CD4-positive, alpha-beta T cell treated with Interferon gamma for 1 hour (primary cell): ENCODE measurements around the gene AUTS2.

ENCODE experiments used
- DNase-seq: peaks from one replicate; pipeline ENCODE4 v3.0.0-alpha.2; 2020

Gene AUTS2

DNA sequence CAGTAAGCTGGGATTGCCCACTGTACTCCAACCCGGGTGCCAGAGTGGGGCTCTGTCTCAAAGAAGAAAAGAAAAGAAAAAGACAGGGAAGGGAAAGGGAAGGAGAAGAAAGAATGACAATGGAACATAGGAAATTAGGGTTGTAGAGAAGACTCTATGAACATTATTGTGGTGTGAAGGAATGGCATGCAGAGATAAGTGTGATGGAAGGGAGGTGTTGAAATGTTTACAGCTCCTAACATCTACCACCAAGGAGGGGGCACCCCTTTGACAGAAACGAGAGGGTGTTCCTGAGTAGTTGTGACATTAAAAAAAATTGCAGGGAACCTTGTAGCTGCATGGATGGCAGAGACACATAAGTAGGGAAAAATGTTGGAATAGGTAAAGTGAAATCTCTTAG lies 27.5 kb downstream of the AUTS2 start:
- no peak for DNase-seq

DNA sequence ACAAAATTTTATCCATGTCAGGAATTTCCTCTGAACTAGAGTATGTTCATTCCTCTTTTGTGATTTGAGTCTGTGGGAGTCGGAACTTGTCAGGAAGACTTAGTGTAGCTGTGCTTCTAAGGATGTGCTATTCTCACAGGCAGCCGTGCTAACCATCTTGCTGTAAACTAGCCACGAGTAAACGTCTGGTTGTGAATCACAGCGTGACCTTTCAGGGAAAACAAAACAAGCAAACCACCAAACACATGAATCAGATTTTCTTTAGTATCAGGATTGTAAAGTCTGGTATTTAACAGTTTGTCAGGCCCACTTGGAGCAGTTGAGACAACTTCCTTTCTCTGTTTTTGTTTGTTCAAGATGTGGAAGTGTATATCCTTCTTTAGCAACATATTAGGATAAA lies 32.0 kb downstream of the AUTS2 start:
- no peak for DNase-seq

DNA sequence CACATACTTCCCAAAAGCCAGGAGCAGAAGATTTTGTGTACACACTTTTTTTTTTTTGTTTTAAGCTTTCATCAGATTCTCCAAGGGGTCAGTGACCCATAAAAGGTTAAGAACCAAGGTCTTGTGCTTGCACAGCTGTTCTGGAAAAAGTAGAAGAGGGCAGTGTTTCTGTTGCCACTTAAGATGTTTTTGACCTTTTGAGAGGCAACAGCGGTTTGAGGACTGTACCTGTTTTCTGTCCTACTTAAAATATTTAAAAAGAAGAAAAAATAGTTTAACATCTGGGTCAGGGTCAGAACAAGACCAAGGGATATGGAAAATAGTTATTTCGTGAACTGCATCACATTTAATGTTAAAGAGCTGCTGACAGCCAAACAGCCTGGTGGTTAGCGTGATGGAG lies 32.9 kb downstream of the AUTS2 start:
- DNase-seq: no peak

DNA sequence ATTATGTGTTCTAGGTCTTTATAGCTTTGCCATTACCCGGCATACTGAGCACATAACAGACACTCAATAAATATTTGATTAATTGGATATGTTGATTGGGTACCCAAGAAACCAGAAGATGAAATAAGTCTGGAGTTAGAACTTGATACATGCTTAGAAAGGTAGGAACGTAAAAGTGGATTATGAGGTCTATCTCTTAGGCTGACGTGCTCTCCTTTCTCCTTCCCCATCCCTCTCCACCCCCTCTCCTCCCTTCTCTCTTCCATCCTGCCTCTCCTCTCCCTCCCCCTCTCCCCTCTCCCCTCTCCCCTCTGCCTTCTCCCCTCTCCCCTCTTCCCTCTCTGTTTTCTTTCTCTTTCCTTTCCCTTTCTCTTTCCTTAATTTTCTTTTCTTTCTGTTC lies 34.0 kb downstream of the AUTS2 start:
- no peak for DNase-seq

DNA sequence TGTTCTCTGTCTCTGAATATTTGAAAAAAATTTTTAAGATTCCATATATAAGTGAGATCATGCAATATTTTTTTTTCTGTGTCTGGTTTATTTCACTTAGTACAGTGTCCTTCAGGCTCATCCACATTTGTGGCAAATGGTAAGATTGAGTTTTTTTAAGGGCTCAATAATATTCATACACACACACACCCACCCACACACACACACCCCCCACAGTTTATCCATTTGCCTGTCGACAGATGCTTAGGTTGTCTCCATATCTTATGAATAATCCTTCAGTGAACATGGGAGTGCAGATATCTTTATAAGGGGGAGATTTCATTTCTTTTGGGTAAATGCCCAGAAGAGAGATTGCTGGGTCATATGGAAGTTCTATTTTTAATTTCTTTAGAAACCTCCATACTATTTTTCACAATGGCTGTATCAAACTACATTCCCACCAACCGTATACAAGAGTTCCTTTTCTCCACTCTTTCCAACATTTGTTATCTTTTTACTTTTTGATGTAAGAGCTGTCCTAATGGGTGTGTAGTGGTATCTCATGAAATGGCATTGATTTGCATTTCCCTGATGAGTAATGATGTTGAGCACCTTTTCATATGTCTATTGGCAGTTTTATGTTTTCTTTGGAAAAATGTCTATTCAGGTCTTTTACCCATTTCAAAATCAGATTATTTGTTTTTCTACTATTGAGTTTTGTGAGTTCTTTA lies 35.0 kb downstream of the AUTS2 start:
- no peak for DNase-seq

DNA sequence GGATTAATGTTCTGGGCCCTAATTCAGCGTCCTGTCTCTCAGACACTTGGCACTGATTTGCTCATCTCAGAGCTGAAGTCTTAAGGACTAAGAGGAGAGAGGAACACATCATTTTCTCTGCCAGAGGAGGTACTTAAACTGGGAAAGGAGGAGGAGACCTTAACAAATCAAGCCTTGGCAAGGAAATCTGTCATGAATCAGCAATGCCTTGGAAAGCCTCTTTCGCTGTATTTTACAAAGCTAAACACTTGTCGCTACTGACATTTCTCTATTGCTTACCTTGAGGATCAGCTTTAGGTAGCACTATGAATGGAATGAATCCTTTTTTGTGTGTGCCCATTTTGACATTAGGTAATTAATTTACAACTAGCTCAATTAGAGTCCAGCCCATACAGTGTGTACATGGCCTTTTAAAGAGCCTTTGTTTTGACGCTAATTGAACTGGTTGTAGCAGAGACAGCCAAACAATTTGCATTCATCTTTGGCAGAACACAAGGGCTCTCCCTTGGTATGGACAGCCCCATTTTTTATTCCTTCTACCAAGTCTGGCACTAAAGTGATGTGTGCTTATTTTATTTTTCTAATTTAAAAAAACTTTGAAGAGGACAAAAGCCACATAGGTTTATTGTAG lies 37.4 kb downstream of the AUTS2 start:
- no peak for DNase-seq

DNA sequence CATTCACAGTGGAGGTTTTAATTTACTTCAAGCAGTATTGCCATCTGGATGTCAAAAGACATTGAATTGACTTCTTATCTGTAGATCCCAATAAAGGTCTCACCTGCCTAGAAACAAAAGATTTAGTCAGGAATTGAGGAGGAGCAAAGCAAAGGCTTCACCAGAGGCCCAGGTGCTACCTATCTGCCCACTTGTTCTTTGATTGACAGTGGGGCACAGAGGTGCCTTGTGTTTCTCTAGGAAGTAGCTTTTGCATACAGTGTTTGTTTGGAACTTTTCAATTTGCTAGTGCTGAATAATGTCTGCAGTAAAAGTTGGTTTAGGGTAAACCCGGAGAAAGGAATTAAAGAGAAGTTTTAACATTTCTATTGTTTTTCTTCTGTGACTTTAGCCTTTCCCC lies 40.4 kb downstream of the AUTS2 start:
- no peak for DNase-seq

DNA sequence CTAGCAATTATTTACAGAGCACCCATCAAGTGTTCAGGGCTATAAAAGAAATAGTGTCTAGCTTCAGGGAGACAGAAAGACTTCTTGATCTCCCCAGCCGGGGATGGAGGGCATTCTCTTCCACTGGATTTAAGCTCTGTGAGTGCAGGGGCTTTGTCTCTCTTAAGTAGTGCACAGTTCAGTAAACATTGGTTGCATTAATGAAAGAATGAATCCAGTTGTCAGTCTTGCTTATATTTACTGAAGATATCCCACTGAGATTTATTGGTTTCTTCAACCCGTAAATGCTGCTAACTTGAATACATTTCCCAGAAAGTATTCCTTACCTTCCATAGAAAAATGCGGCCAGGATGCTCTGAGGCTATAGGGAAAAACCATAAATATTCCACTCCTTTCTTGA lies 41.9 kb downstream of the AUTS2 start:
- DNase-seq: no peak

DNA sequence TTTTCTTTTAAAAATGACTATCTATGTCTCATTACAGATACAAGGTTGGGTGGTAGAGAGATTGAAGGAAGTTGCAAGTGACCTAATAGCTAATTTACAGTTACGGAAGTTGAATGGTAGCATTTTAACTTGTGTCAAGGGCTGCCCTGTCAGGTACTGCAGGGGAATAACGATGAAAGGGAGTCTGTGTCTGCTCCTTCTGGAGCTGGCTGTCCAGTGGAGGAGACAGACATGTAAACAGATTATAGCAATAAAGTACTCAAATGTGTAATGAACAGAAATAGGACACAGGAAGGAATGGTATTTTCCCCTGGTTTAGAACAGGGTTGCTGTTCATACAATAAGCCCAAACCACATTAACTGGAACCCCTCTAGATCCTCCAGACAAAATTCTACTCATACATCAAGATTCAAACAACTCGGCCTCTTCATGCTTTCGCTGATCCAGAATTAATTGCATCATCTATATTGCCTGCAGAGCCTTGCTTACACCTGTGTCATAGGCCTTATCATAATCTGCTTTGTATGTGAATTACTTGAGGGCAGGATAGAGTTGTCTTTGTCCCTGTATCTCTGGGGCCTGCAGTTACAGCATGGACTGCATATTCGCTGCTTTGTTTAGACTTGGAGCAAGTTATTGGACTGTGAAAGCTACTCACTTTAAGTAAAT lies 42.8 kb downstream of the AUTS2 start:
- no peak for DNase-seq

DNA sequence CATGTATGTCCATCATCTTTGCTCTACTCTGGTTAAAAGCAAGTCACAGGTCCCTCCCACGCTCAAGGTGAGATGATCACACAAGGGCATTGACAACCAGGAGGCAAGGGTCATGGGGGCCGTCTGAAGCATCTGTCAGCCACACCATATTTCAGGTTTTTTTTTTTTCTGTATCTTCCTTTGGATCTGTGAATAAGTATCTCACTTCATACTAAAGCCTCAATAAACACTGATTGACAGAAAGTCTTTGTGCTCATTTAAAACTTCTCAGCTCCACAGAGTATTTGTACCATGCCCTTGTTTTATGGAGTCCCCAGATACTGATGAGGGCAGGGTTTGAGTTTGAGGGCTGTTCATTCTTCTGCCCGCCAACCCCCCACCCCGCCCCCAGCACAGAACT lies 45.0 kb downstream of the AUTS2 start:
- no peak for DNase-seq

DNA sequence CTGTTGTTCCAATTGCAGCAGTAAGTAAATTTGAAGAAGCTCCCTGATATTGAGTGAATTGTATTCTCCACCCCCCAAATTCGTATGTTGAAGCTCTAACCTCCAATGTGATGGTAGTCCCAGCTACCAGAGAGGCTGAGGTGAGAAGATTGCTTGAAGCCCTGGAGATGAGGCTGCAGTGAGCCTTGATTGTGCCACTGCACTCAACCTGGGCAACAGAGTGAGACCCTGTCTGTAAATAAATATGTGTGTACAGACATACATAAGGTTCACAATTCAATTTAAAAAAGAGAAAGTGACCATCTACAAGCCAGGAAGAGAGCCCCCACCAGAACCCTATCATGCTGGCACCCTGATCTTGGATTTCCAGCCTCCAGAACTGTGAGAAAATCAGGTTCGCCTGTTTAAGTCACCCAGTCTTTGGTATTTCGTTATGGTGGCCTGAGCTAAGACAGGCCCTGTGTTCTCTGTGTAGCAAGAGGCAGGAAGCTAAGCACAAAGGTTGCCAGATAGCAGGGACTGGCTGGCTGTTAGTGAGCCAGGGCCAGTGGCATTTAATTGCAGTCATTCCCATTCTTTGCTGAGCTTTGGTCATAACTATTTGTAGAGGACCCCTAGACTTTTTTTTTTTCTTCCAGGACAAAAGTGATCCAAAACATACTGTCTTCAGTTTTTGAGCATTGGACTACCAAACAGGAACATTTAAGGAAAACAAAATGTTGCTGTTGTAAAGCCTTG lies 45.6 kb downstream of the AUTS2 start:
- DNase-seq: no peak

DNA sequence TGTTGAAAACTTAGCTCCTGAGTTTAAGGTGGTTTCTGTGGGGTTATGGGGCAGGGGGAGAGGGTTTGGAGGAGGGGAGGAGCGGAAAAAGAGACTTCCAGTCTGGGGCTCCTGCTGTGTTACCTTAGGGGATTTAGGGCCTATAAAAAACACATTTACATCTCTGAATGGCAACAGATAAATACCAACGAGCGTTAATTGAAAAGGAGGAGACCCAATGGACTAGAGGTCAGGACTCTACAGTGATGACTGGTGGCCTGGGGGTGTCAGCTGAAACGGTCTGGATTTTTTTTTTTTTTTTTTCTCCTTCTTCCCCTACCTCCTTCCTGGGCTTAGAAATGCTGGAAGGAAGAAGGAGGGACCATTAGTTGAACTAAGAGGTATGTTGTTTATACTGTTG lies 47.4 kb downstream of the AUTS2 start:
- DNase-seq: no peak

DNA sequence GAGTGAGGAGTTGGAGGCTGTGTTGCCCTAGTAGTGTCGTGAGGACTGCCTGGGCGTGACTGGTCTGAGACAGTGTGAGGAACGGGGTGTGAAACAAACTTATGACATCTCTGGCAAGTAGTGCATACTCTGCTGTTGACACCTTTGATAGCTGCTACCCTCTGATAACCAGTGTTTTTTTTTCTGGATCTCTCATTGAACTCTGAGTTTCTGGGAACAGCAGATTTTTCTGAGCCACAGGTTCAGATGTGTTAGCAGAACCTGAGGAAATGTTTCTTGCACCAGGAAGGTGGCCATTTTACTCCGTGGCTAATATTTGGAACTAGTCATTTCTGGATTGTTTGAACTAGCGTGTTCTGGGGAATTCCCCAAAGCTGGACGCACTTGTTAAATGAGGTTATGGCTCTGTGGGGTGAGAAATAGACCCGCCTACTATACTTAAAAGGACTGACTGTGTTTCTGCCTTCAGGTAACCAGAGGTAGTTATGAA lies 52.9 kb downstream of the AUTS2 start:
- DNase-seq: no peak

DNA sequence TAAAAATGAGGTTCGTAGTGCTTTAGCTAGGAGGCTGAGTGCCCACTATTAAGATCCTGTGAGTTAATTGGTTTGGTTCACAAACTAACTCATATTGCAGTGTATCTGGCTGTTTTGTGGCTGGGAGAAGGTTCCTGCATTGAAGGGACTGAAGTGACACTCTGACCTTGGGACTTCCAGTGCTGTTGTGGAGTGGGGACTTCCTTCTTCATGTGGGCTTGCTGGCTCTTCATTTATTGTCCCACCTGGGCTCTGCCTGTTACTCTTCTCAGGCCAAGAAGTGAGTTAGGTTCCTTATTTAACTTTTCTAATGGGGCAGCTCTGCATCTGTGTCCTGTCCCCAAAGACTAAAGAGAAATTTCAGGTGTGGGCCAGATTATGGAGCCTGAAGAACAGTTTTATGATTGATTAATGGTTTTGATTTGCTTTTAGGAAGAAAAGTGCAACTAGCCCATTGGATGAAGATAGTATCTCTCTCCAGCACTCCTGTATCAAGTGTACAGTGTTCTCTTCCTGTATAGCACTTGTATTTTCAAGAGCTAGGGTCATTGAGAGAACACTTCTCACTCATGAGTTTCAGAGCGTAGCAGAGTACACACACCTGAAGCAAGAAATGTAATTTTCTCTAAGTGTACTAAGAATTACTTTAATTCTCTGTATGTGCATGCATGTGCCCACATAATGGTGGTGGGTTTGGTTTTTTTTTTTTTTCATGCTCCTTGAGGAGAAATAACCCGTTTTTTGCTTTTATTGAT lies 54.8 kb downstream of the AUTS2 start:
- no peak for DNase-seq

DNA sequence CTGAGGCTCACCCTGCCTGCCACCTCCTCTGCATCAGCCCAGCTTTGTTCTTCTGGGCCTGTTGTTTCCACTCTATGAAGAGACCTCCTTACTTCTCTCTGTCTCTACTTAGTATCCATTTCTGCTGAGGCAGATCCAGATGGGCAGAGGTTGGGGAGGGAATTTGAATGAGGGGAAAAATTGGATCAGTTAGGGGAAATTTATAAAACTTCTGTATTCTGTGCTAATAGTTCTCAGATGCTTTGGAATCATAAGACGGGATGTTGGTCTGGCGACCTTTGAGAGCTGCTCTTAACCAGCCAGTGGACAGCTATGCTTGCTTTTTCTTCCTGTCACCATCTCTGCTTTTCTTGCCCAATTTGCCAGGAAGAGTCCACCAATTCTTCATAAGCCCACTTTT lies 55.5 kb downstream of the AUTS2 start:
- no peak for DNase-seq

DNA sequence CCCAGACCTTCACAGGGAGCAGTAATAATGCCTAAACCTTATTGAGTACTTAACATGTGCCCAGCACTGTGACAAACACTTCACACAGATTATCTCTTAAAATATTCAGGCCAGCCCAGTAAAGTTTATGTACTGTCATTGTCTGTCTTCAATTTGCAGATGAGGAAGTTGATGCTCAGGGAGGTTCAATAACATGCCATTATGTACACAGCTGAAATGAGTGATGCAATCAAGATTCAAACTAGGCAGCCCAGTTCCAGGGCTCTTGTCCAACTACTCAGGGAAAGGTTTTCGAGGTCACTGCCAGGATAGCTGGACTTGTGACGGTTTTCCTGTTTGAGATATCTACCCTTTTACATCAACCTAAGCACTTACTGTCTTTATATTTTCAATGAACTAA lies 56.1 kb downstream of the AUTS2 start:
- no peak for DNase-seq

DNA sequence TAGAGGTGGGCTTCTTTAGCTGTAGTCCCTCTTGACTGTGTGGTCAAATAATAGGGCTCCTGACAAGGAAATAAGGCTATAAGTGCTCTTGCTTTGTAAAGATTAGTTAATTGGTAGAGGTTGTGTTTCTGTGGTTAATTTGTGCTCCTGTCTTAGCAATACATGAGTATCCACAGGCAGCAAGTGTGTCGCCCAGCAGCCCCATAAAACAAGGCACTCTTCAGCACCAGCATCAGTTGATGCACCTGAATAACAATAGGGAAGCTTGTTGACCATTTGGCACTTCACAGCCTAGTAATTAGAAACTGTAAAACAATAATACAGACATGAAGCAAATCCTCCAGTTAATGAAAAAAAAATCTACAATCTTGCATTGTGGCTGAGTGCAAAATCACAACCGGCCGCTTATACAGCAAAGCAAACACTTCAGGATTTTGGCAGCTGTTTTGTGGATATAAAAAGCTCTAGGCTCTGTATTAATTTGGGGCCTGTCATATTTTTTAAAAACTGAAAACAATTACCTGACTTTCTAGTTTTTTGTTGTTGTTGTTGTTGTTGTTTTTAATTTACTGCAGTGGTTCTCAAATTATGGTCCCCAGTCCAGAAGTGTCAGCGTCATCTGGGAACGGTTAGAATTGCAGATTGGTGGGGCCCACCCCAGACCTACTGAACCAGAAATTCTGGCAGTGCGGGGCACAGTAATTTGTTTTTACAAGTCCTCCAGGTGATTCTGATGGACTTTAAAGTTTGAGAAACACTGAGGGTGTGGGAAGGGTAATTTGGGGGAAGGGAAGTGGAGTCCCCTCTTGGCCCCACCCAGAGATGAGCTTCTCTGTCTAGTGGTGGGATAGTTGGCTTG lies 56.8 kb downstream of the AUTS2 start:
- DNase-seq: no peak

DNA sequence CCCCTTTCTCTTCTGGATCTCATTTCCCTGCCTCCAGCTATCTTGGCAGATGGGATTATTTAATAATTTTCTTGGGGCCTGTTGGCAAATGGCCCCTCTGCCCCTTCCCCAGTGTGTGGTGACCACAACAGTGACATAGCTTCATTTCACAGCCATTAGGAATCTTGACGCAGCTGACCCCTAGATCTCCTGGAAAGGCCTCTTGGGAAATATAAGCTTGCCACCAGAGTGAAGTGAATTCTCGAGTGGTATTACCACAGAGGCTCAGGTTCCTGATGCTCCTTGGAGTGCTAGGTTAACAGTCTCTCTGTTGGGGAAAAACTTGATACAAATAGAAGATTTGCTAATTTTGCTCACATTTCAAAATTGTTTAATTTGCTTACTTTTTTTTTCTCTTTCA lies 57.8 kb downstream of the AUTS2 start:
- DNase-seq: no peak

DNA sequence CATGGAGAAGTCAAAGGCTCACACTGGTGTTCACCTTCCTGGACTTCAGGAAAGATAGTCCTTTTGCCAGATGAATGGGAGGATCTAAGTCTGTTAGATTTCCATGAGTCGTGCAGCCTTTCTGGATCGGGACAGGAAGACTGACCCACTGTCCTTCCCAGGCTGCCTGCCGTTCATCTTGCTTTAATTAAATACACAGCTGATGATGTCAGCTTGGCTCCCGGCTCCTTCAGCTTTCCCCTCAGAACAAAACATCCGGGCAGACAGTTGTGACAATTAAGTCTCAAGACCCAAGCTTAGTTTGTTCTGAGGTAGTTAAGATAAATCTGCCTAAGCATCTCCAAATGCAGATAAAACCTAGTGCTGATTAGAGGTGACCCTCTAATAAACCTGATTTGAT lies 58.6 kb downstream of the AUTS2 start:
- no peak for DNase-seq

DNA sequence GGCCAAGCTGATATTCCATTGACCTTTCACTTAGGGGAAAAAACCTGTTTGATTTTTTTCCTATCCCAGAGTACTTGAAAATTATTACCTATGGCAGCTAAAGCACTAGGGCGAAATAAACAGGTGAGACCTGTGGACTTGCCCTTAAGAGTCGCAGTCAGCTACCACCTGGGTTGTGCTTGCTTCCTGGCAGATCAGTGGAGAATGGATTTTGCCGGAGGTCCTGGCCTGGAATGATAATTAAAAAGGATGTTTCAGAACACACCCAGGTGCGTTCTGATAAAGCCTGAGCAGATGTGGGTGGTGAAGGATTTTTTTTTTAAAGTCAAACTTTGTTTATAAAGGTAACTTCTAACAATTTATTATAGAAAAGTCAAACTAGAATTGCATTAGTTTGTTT lies 59.1 kb downstream of the AUTS2 start:
- DNase-seq: no peak

DNA sequence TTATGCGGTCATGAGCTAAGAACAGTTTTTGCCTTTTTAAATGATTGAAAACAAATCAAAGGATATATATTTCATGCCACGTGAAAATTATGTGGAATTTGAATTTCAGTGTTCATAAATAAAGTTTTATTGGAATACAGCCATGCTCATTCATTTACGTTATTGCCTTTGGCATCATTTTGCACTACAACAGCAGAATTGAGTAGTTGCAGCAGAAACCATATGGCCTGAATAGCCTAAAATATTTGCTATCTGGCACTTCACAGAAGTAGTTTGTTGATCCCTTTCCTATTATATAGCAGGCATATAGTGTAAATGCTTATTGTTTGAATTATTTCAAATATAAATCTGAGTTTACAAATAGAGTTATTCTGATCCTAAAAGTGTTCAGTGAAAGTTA lies 59.7 kb downstream of the AUTS2 start:
- DNase-seq: no peak

DNA sequence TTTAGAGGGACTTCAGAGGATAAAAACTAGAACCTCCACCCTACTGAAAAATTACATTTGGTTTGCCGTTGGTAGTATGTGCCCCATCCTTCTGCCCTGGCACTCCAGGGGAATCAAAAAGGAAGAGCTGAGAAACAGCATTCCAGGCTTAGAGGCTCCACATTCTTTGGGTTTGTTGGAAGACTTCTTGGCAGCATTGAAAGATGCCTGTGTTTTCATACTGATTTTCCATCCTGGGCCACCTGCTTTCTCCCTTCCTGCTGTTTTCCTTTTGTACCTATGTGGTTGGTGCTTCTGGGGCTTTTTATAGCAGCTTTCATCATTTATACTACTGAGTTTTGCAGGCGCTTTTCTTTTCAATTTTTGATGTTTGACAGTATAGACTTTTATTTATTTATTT lies 61.7 kb downstream of the AUTS2 start:
- no peak for DNase-seq
